HepG2 (cell line): ENCODE measurements around the gene NCKAP5L.

Experiments
- BHLHE40 ChIP-seq: IDR thresholded peaks from 2 replicates; pipeline ENCODE4 v1.6.1; 2011; ENCODE audit warnings: low read length, improper control_type of control experiment
- HMG20A ChIP-seq: IDR thresholded peaks from 2 replicates; pipeline ENCODE4 v1.6.1; 2016; ENCODE audit warnings: borderline replicate concordance
- POLR2A ChIP-seq, 2 experiments: IDR thresholded peaks; 2 replicates each; pipeline ENCODE4 v1.6.1; 2011; ENCODE audit warnings: low read depth in 2 of 2, low read length in 2 of 2, mild to moderate bottlenecking in 1 of 2, moderate library complexity in 1 of 2; ENCODE audit not compliant: insufficient read depth in 1 of 2
- POLR2AphosphoS5 ChIP-seq: IDR thresholded peaks from 2 replicates; pipeline ENCODE4 v1.6.1; 2012; ENCODE audit warnings: low read depth, low read length
- RAD21 ChIP-seq: fragments of 450-650 bp; formaldehyde crosslinking; IDR thresholded peaks from 2 replicates; pipeline ENCODE4 v1.5.0; 2020; ENCODE audit warnings: mild to moderate bottlenecking
- TP53 ChIP-seq: sonication (generic); formaldehyde crosslinking; conservative IDR thresholded peaks from 2 replicates; pipeline ENCODE4 v1.4.0; 2020; ENCODE audit warnings: missing genetic modification reagents
- ZNF777 ChIP-seq: sonication (generic); formaldehyde crosslinking; IDR thresholded peaks from 2 replicates; pipeline ENCODE4 v1.4.0; 2020; ENCODE audit warnings: missing genetic modification reagents
- ZSCAN20 ChIP-seq: sonication (generic); formaldehyde crosslinking; IDR thresholded peaks from 2 replicates; pipeline ENCODE4 v1.4.0; 2020; ENCODE audit warnings: missing genetic modification reagents, mild to moderate bottlenecking, borderline replicate concordance
- TF ChIP-seq, protein P1 (sequence below): IDR thresholded peaks from 2 replicates; pipeline ENCODE4 v1.6.1; 2012; ENCODE audit warnings: inconsistent platforms
- TF ChIP-seq, protein P2 (sequence below): sonication (generic); formaldehyde crosslinking; IDR thresholded peaks from 2 replicates; pipeline ENCODE4 v1.5.0; 2020; ENCODE audit warnings: mild to moderate bottlenecking, missing genetic modification reagents, moderate library complexity
- TF ChIP-seq, protein P3 (sequence below): sonication (generic); formaldehyde crosslinking; IDR thresholded peaks from 2 replicates; pipeline ENCODE4 v1.4.0; 2020; ENCODE audit warnings: missing genetic modification reagents
- TF ChIP-seq, protein P4 (sequence below): sonication (generic); formaldehyde crosslinking; conservative IDR thresholded peaks from 2 replicates; pipeline ENCODE4 v1.4.0; 2020; ENCODE audit warnings: missing genetic modification reagents

DNA sequence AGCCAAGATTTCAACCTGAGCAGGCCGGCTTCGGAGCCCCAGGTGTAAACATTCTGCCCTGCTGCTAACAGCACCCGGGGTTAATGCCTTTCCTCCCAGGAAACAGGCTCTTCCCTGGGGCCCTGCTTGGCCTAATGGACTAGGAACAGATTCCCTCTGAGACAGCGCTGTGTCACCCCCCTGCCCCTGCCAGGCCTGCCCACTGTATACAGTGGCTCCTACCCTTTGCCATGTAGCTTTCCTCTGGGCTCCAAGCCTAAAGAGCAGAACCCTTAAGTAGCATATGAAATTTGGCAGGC lies 43.0 kb upstream of the NCKAP5L start:
- TF ChIP-seq POLR2A (IDR thresholded peaks at IDR 0.05; ENCODE audit: insufficient read depth in 1 of 2, low read depth in 2 of 2, low read length in 2 of 2) (no peak), BHLHE40 (no peak), RAD21 (CRISPR knock-in tag) (no peak), POLR2AphosphoS5 (no peak), ZSCAN20 (CRISPR knock-in tag) (no peak), ZNF777 (CRISPR knock-in tag) (no peak), HMG20A (no peak), TP53 (no peak)
- TF ChIP-seq, protein P1, sequence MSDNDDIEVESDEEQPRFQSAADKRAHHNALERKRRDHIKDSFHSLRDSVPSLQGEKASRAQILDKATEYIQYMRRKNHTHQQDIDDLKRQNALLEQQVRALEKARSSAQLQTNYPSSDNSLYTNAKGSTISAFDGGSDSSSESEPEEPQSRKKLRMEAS, result no peak
- TF ChIP-seq, protein P2, sequence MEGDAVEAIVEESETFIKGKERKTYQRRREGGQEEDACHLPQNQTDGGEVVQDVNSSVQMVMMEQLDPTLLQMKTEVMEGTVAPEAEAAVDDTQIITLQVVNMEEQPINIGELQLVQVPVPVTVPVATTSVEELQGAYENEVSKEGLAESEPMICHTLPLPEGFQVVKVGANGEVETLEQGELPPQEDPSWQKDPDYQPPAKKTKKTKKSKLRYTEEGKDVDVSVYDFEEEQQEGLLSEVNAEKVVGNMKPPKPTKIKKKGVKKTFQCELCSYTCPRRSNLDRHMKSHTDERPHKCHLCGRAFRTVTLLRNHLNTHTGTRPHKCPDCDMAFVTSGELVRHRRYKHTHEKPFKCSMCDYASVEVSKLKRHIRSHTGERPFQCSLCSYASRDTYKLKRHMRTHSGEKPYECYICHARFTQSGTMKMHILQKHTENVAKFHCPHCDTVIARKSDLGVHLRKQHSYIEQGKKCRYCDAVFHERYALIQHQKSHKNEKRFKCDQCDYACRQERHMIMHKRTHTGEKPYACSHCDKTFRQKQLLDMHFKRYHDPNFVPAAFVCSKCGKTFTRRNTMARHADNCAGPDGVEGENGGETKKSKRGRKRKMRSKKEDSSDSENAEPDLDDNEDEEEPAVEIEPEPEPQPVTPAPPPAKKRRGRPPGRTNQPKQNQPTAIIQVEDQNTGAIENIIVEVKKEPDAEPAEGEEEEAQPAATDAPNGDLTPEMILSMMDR (CRISPR knock-in tag), result no peak
- TF ChIP-seq, protein P3, sequence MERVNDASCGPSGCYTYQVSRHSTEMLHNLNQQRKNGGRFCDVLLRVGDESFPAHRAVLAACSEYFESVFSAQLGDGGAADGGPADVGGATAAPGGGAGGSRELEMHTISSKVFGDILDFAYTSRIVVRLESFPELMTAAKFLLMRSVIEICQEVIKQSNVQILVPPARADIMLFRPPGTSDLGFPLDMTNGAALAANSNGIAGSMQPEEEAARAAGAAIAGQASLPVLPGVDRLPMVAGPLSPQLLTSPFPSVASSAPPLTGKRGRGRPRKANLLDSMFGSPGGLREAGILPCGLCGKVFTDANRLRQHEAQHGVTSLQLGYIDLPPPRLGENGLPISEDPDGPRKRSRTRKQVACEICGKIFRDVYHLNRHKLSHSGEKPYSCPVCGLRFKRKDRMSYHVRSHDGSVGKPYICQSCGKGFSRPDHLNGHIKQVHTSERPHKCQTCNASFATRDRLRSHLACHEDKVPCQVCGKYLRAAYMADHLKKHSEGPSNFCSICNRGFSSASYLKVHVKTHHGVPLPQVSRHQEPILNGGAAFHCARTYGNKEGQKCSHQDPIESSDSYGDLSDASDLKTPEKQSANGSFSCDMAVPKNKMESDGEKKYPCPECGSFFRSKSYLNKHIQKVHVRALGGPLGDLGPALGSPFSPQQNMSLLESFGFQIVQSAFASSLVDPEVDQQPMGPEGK, result no peak
- TF ChIP-seq, protein P4, sequence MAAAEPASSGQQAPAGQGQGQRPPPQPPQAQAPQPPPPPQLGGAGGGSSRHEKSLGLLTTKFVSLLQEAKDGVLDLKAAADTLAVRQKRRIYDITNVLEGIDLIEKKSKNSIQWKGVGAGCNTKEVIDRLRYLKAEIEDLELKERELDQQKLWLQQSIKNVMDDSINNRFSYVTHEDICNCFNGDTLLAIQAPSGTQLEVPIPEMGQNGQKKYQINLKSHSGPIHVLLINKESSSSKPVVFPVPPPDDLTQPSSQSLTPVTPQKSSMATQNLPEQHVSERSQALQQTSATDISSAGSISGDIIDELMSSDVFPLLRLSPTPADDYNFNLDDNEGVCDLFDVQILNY (CRISPR knock-in tag), result no peak
